GM21619 (cell line): ENCODE data around the gene PKNOX2.

ENCODE experiments used
- ATAC-seq: cut with Tn5 transposase; IDR thresholded peaks from one replicate; pipeline ENCODE4 v1.9.1; 2021; ENCODE audit not compliant: unreplicated experiment

The PKNOX2 gene

GRCh38 chr11:125257751-125258150, 93.2 kb downstream of the PKNOX2 start:
- ATAC-seq, result no peak

DNA sequence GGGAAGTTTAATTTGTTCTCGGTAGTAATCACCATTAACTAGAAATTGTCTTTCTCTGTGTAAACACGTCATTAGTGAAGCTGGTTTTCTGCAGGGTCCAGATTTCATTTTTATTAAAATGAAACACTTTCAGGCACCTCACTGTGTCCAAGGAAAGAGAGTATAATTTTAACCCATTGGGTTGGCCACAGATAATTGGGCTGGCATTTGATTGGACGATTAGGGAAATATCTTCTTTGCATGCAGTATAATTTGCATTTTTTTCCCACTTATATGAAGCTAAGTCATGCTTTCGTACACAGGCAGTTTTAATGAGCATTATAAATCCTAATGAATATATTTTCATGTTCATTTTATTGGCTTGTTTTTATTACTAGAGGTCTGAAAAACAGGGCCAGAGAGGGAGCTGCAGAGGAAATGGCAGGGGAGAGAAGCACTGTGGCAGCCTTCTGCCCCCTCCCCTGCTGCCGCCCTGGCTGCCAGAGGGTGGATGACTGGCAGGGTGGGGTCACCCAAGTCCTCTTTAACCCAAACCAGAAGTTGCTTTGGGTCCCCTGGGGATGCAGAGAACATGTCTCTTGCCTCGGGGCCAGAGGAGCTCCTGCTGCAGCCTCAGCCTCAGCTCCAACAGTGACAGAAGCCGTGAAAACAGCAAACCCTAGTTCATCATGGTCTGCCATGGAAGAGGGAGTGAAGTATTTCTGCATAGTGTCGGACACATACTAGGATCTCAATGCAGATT, 93.9 kb downstream of the PKNOX2 start:
- no peak for ATAC-seq

GRCh38 chr11:125261588-125261987, 97.0 kb downstream of the PKNOX2 start:
- no peak for ATAC-seq

DNA sequence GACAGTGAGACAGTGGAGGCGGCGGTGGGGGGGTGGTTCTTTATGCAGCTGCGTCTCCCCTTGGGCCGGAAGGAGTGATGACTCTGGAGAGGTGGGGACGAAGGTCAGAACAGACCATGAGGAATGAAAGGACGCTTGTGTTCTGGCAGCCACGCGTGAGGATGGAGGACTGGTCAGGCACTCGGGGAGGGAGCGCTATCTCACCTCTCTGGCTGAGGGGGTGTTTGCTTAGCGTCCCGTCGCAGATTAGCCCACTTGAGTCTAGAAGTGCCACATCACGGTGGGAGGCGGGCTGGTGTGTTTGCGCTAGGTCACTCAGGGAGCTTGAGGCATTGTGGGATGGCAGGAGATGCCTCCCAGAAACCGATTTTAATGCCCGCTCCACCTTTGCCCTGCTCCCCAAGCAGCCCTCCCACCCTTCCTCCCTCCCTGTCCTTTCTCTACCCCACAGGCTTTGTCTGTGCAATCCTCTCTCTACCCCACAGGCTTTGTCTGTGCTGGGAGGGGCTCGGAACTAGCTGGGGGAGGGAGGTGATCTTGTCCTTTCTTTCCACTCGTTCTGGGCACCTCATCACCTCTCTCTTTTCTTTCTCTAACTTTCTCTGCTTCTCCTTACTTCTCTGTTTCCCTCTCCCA, 97.8 kb downstream of the PKNOX2 start:
- no peak for ATAC-seq

GRCh38 chr11:125262830-125263218, 98.3 kb downstream of the PKNOX2 start:
- no peak for ATAC-seq

- no peak for ATAC-seq
These were observed 98.8 kb downstream of the PKNOX2 start for GRCh38 chr11:125263268-125263790.

DNA sequence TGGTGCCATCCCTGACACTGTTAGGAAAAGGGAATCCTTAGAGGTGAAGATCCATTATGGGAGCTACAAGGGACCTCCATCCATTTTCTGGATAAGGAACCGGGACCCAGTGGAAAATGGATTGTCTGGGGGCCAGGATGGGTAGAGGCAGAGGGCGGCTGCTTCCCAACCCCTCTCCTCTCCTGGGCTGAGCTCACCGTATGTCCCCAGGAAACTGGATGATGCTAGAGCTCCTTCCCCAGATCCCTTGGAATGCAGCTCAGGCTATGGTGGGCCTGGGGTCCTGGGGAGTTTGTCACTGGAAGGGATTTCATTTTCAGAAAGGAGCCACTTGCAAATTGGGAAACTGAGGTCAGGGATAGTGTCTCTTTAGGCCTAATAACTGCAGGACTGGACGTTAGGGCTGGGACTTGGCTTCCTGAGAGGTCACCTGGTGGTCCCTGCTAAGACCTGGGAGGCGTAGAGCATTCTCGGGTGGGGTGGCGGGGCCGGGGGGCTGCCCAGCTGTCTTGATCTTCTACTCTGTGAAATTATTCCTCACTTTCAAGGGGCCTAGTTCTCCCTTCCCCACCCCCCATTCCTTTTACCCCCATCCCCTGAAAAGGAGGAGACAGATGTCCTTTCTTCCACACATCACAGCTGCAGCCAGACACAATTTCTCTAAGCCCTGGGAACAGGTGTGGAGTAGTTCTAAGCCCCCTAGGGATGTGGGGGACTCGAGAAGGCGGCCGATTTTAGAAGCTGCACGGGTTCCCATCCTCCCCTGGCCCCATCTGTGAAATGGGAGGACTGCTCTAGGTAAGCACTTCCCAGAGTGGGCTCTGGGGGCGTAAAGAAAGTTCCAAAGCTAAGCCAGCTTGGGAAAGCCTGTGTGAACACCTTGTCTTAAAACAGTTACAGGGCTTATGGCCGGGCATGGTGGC, 99.8 kb downstream of the PKNOX2 start:
- no peak for ATAC-seq

GRCh38 chr11:125267548-125267947, 103.0 kb downstream of the PKNOX2 start:
- no peak for ATAC-seq

- ATAC-seq, result no peak
These were observed 104.1 kb downstream of the PKNOX2 start for GRCh38 chr11:125268611-125269010.

GRCh38 chr11:125270106-125270505, 105.6 kb downstream of the PKNOX2 start:
- ATAC-seq, result no peak

DNA sequence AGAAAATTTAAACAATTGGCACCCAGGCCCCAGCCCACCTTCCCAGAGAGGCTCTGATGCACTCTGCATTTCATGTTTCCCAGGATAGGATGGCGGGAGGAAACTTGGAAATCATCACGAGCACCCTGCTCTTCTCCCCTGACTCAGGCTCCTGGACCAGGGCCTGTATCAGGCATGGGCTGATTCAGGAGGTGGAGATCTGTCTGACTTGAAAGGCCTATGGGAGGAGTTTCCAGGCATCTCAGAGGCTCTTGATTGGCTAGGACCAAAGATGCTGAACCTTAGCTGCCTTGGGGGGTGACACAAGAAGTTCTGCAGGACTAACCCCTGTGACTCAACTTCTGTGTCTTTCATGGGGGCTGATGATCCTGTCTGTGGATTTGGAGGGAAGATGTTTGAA, 106.2 kb downstream of the PKNOX2 start:
- ATAC-seq, result no peak

DNA sequence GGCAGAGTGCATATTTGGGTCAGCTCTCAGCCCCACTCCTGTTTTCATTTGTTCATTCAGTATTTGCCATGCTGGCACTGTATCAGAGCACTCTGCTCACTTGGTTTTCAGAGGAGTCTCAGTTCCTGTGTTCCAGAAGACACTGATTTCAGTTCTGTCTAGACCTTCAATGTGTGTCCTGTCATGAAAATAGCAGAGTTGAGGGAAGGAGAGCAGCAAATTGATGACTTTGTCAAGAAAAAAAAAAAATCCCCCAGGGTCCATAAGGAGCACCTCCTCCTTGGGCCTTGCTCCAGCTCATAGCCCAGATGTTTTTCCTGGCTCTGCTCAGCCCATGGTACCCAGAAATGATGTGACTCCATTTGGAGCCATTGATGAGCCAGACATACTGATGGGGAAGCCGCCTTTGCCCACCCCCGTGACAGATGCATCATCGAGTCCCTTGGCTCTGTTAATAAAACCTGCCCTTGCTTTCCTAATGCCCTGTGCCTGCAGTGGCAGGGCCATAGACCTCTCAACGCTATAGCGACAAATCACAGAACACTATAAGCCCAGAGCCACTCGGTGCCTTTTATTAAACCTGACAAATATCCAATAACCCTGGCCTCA, 107.0 kb downstream of the PKNOX2 start:
- no peak for ATAC-seq

- ATAC-seq, result no peak
These were observed 107.5 kb downstream of the PKNOX2 start for GRCh38 chr11:125272092-125272491.

DNA sequence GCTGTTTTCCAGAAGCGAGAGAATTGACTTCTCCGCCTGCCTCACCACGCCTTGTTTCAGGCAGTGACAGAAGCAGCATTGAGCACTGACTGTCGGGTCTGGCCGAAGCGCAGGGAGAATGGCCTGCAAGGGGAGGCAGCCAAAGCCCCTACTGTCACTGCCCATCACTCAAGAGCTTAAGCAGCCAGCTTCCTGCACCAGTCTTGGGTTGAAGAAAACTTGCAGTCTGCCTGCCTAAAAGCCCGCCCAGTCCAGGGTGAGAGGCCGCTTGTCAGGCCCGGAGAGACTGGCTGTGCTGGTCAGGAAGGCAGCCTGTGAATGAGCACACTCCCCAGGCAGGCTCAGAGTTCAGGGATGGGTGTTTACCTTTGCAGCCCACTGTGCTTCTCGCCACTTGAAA, 108.3 kb downstream of the PKNOX2 start:
- ATAC-seq, result no peak

GRCh38 chr11:125273519-125274000, 109.0 kb downstream of the PKNOX2 start:
- ATAC-seq, result no peak

- no peak for ATAC-seq
These were observed 109.8 kb downstream of the PKNOX2 start for GRCh38 chr11:125274309-125274708.

- no peak for ATAC-seq
These were observed 110.2 kb downstream of the PKNOX2 start for GRCh38 chr11:125274774-125275173.

- no peak for ATAC-seq
These were observed 111.5 kb downstream of the PKNOX2 start for GRCh38 chr11:125275905-125276618.

DNA sequence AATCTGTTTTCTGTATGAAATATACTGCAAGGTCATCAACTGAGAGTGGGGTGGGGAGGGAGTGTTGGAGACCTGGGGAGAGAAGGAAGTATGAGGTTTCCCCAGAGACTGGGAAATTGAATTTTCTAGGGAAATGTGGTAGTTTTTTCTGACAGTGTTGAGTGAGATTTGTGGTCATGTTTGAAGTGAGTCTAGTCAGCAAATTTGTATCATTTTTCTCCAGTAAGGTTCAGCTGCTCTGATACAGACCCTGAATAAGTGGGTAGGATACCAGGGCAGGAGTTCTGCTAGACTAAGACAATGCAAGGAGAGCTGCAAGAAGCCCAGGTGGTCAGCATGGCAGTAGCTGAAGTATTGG, 112.0 kb downstream of the PKNOX2 start:
- ATAC-seq, result no peak

DNA sequence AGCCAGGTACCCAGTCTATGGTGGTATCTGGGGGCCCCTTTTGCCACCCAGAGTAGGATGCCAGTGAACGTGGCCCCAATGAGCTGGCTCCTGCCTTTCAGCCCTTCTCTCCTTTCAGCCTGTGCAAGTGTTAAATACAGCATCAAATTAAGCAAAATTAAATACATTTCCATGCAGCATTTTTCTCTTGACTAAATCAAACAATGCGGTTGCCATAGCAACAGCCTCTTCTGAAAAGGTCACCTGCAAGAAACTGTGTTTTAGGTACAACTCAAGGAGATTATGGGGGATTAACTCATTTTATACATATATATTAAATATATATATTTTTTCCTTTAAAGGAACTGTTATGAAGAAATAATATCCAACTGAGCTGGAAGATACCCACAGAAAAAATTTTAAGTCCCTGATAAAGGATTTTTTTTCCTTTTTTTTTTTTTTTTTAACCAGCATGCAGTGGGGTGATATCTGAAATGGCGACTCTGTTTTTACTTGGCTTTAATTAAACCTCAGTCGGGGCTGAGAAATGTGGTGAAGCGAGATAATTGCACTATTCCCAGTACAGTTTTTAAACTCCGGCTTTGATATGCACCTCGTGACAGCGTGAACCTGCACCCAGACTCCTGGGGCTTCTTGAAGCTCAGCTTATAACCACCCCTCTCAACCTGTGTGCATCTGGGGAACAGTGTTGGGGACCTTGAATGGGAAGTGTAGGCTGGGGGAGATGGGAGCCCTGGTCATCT, 115.3 kb downstream of the PKNOX2 start:
- ATAC-seq, result no peak
